Fibroblast of gingiva (primary cell): Measurements from ENCODE around the gene ASB18.

ENCODE experiments used
- DNase-seq: peaks from one replicate; pipeline ENCODE4 v3.0.0-alpha.2; 2011; ENCODE audit warnings: low read depth

The ASB18 gene

DNA sequence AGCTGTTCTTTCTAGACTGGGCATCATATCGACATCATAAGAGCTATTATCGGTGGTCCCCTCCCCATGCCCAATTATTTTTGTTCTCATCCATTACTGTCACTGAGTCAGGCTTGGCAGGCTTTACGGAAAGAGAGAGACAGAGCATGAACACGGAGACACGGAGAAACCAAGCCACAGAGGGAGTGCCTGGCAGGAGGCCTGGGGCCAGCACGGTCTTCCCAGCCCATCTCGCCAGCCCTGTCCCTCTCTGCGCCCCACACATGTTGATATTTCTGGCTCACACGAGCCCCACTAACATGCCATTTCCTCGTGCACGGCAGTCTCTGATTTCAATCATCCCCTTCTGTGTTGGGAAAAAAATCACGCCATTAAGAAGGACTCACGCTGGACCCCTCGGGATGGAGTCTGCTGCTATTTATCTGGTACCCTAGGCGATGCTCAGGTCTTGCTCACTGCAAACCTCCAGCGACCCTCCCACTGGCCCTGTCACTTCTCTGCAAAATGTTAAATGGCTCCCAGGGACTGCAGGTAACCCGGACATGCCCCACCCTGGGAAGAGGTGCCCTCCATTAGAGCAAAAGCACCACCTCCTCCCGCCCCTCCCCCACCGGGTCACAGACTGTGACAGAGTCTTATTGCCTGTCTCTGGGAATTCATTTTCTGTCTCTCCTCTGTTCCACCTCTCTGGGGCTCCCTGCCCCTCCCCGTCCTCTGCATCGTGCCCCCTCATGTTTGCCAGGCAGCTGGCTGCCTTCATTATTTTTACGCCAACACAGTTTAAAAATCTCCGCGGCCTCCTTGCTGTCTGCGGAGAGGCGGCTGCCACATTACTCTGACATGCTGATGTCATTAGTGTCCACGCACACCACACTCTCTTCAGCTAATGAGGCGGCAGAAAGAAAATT lies 55.9 kb downstream of the ASB18 start:
- DNase-seq, result no peak

DNA sequence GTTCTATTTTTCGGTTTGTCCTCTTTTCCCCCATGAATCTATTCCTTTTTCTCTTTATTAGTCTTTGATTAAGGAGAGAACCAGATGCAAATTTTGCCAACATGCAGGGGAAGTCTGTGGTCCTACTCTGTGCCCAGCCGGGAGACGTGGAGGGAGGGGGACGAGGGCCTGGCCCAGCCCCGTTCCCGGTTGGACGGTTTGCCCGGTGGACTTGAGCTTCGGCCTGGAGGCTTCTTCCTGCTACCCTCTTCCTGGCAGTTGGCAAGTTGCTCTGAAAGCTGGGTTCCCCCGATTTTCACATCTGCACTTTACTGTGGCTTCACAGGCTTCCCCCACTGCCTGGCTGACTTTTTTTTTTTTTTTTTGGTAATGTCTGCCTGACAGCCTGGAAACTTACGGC lies 56.7 kb downstream of the ASB18 start:
- DNase-seq, result no peak

DNA sequence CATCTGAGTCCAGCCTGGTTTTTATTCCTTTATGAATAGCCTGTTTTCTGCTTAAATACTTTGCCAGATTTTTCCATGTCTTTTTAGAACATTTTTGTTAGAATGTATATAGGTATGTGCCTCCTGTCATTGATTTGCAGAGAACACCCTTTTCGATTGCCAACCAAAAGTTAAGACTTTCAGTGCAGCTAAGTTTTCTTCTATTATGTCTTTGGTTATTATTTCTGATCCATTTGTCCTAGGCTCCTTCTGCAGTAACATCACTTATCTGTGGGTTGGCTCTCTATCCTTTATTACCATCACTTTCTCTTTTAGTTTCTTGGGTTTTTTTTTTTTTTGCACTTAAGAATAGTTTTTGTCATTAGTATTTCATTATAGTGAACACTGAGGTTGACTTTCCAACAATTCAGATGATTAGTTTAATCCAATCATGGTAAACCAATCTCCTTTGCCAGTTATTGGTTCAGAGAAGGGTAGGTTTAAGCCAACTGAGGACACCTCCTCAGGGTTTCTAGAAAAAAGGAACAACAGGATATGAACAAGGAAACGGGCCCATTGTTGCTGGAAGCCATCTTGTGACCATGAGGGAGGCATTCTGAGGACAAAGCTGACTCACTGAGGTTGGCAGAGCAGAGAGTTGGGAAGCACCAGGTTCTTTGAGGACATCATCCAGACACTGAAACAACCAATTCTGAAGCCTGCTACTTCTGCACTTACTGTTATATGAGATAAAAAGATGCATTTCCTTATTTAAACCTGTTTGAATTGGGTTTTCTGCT lies 58.1 kb downstream of the ASB18 start:
- no peak for DNase-seq

DNA sequence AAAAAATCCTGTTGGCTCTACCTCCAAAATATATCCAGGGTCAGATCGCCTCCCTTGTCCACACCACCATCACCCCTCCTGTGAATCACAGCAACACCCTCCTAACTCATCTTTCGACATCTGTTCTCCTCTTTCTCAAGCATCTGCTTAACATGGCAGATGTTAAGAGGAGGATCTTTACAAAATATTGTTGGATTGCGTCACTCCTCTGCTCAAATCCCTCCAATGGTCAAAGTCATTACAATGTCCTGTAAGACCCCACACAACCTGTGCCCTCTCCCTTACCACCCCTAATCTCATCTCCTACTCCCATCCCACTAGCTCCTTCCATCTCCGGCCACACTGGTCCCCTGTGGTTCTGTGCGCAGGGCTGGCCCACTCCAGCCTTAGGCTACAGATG lies 59.3 kb downstream of the ASB18 start:
- DNase-seq, result no peak

DNA sequence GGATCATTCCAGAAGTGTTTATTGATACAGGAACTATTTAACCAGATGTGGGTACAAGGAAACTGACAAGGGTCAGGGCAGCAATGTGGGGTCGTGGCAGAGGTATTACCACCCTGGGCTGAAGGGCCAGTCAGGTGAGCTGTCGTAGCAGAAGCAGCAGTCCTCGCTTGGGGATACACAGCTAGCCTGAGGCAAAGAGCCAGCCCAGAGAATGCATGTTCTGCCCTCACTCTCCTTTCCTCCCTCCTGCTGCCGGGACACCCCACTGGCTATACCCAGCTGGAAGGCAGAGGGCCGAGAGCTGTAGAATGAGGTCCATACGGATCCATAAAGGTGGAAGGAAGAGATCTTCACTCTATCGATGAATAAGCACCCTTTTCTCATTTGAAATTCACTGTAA lies 63.8 kb downstream of the ASB18 start:
- DNase-seq, result no peak

DNA sequence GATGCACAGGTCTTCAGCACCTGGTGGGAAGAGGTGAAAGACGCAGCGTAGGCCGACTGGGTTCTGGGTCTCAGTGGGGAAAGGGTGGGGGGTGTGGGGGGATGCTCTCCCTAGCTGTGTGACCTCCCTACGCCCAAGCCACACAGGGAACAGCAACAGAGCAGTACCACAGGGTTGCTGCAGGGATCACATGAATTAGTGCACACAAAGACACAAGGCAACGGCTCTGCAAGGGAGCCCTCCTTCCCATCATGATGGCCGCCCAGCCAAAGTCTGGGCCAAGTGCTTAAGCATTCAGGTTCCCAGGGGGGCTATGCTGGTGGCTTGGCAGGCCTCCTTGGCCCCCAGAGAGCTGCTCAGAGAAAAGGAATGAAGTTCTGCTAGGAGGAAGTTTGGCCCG lies 67.8 kb downstream of the ASB18 start:
- DNase-seq, result no peak

- no peak for DNase-seq
These were observed 68.5 kb downstream of the ASB18 start for GRCh38 chr2:236195726-236196125.

GRCh38 chr2:236194786-236195185 lies 69.4 kb downstream of the ASB18 start:
- no peak for DNase-seq

DNA sequence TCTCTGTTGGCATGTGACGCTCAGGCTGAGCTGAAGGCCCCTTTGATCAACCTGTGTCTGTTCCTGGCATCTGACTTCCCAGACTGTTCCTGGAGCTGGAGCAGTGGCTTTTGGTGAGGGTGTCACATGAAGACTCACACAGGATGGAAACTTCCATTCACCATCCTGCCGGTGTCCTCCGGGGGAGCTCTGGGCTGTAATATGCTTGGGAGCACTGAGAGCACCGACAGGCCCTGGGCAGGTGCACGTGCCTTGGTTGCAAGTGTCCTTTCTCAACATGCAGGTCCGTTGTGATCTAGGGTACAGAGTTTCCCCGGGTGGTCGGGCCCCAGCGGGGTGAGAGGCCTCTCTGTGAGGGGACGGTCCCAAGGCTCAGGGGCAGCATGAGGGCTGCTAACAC lies 71.2 kb downstream of the ASB18 start:
- no peak for DNase-seq

DNA sequence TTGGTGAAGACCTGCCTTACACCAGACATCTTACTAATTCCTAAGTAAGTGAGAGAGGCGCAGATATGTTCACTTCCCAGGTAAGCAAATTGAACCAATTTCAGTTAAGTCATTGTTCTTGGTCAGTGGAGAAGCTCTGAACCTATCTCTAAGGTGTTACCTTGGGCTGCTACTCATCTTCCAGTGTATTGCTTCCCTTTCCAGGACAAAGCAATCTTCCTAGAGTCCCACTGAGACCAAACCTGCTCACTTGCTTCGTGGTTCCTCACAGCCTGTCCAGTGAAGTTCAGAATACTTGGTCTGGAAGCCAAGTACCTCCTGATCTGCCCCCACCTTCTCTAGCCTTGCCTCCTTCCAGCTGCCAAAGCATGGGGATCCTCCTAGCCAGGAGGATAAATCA lies 73.5 kb downstream of the ASB18 start:
- no peak for DNase-seq

DNA sequence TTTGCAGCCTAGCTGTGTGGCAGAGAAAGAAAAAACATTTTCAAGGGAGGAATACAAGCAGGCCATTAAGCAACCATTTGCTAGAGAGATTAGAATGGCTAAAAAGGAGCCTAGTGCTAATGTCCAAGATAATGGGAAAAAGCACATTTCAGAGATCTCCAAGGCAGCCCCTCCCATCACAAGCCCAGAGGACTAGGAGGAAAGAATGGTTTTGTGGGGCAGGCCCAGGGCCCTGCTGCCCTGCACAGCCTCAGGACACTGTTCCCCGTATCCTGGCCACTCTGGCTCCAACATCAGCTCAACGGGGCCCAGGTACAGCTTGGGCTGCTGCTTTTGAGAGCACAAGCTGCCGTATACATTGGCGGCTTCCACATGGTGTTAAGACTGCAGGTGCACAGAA lies 79.5 kb downstream of the ASB18 start:
- DNase-seq, result no peak

GRCh38 chr2:236180831-236181453 lies 83.3 kb downstream of the ASB18 start:
- DNase-seq, result peak; percentile 32

DNA sequence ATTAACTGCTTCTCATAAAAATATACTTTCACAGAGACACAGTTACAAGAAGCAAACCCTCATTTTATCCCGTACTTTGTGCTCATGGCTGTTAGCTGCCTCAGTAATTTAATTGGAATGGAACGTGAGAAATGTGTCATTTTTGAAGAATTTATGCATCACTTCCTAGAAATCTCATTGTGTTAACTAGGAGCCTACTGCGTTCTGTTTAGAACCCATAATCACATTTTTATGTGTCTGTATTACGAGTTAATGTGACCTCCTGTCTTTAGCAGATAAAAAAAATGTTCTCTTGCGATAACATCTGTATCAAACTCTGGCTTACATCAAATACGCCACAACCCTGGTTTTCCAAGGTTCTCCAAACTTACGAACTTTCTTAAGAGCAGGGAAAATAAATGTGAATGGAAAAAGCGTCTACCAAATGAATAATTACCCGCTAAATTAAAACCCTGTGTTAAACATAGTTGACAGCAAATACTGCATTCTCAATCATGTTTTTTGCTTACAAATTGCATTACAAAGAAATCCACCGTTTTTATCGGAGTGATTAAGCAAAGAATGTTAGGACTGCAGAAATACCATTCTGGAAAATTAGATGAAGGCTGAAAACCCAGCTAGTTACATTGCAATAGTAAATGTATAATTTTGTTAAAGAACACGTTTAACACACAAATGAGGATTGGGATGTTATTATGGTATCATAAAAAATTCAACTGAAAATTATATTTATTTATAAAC lies 84.0 kb downstream of the ASB18 start:
- DNase-seq, result no peak

DNA sequence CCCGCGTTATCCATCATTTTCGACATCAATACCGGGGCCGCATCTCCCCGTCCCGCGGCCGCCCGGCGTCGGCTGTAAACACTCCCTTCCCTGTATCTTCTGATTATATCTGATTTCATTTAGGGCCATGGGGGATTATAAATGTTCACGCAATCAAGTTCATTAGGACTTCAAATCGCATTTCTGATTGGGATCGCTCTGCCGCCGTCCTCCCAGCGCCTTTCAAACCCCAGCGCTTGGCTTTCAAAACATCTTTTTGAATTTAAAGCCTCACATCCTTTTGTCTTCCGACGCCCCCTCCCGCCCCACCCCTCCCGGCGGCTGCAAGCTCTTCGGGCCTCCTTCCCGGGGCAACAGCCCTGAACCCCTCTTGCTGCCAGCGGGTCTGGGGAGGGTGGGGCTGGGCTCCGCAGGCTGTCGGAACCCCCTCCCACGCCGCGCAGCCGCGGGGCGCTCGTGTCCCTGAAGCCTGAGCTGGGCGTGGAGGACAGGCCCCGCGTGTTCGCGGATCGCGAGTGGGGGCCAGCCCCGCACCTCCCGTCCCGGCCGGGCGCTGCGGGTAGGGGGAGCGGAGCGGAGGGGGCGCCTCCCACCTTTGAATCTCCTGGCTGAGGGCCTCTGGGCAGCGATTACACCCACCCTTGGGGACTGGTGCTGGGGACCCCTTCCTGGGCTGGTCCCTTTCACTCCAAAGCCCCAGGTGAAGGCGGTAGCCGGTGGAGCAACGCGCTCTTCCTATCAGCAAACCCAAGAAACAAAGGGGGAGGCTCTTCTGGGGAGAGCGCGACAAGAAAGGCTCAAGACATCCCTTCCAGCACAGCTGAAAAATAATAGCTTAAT lies 84.8 kb downstream of the ASB18 start:
- no peak for DNase-seq

DNA sequence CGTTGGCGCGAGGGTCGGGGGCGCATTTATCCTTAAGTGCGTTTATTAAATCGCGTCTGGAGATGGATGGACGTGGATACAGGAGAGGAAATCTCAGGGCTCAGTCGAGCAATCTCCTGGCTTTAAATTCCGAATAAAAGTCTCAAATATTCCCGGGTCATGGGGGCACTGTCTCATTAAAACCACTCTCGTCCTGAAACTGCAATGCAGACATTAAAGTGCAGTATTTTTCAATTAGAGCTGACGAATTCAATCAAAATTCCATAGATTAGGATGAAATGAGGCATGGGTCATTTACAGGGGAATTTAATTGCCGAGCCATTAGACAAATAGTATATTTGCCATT lies 85.3 kb downstream of the ASB18 start:
- no peak for DNase-seq

GRCh38 chr2:236177967-236178889 lies 86.0 kb downstream of the ASB18 start:
- peak; percentile 17 for DNase-seq

GRCh38 chr2:236177604-236177966 lies 86.6 kb downstream of the ASB18 start:
- no peak for DNase-seq

DNA sequence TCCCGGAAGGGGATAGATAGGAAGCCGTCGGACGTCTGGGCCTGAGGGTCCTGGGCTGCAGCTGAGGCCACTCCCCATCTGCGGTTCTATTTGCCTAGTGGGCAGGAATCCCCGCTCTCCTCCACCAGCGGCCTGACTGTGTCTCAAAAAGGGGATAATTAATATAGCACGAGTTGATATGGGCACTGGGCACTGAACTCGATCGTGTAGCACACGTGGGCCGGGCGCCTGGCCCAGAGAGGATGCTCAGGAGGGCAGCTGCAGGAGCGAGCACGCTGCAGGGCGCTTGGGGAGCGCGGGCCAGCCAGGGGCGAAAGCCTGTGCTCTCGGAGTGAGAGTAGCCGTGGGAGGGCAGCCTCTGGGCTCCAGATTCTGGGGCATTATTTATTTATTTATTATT lies 87.3 kb downstream of the ASB18 start:
- DNase-seq, result no peak

GRCh38 chr2:236176417-236176816 lies 87.8 kb downstream of the ASB18 start:
- no peak for DNase-seq

DNA sequence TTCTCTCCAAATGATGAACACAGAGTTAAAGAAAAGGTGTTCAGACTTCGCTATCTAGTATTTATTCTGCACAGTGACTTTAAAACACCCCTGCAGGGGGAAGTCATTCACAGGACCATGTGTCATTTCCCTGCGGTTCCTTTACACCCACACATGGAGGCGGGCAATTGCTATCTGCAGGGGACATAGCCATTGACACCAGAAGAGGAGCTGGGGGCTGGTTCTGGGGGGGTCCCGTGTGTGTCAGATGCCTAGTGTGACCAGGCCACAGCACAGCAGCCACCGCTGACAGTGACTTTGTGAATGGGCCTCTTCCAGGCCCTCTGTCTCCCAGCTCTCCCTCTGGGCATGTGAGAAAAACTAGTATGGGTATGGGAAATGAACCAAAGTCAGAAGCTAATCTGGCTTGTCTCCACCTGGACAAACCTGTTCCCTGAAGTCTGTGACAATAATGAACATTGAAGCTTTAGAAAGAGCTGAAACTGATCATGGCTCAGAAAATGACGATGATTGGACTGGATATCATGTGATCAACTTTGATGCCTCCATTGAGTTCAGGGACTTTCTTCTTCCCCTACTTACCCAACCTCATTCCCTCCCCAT lies 88.6 kb downstream of the ASB18 start:
- DNase-seq, result no peak
